Ishikawa (cell line): ENCODE results near the gene FOXG1.

Experiments used
- CEBPB ChIP-seq: IDR thresholded peaks from 2 replicates; pipeline ENCODE4 v1.6.1; 2012
- CREB1 ChIP-seq: IDR thresholded peaks from 2 replicates; pipeline ENCODE4 v1.6.1; 2012; ENCODE audit warnings: low read depth
- EGR1 ChIP-seq: IDR thresholded peaks from 2 replicates; pipeline ENCODE4 v1.6.1; 2012
- EP300 ChIP-seq: IDR thresholded peaks from 2 replicates; pipeline ENCODE4 v1.6.1; 2012; ENCODE audit warnings: borderline replicate concordance
- FOXM1 ChIP-seq: IDR thresholded peaks from 2 replicates; pipeline ENCODE4 v1.6.1; 2012; ENCODE audit warnings: low read depth, borderline replicate concordance
- MAX ChIP-seq: IDR thresholded peaks from 2 replicates; pipeline ENCODE4 v1.6.1; 2012
- NFIC ChIP-seq: IDR thresholded peaks from 2 replicates; pipeline ENCODE4 v1.6.1; 2012
- RAD21 ChIP-seq: IDR thresholded peaks from 2 replicates; pipeline ENCODE4 v1.6.1; 2012; ENCODE audit warnings: low read depth
- REST ChIP-seq: IDR thresholded peaks from 2 replicates; pipeline ENCODE4 v1.6.1; 2012; ENCODE audit warnings: low read depth, mild to moderate bottlenecking
- TAF1 ChIP-seq: IDR thresholded peaks from 2 replicates; pipeline ENCODE4 v1.6.1; 2012; ENCODE audit warnings: low read depth, mild to moderate bottlenecking
- TCF12 ChIP-seq: IDR thresholded peaks from 2 replicates; pipeline ENCODE4 v1.6.1; 2012; ENCODE audit warnings: low read depth
- TEAD4 ChIP-seq: IDR thresholded peaks from 2 replicates; pipeline ENCODE4 v1.6.1; 2012
- USF1 ChIP-seq: IDR thresholded peaks from 2 replicates; pipeline ENCODE4 v1.6.1; 2012
- YY1 ChIP-seq: IDR thresholded peaks from 2 replicates; pipeline ENCODE4 v1.6.1; 2012; ENCODE audit warnings: low read depth
- ZBTB7A ChIP-seq: IDR thresholded peaks from 2 replicates; pipeline ENCODE4 v1.6.1; 2012; ENCODE audit warnings: low read depth

FOXG1 gene

GRCh38 chr14:28776482-28777266 is 10.1 kb downstream of the FOXG1 start:
- TF ChIP-seq YY1 (no peak), CREB1 (no peak), ZBTB7A (no peak)

- TF ChIP-seq EP300 (no peak), TAF1 (no peak), FOXM1 (no peak), MAX (no peak), EGR1 (no peak), TCF12 (no peak), YY1 (no peak), NFIC (no peak), TEAD4 (no peak), REST (no peak), USF1 (no peak), CREB1 (no peak), RAD21 (no peak), CEBPB (no peak), ZBTB7A (no peak)
Measured at GRCh38 chr14:28777471-28778137, 11.0 kb downstream of the FOXG1 start.

GRCh38 chr14:28778138-28779117 is 11.8 kb downstream of the FOXG1 start:
- TF ChIP-seq CREB1 (no peak), TEAD4 (no peak), TAF1 (no peak), EP300 (no peak)

- TF ChIP-seq USF1 (no peak), TAF1 (no peak), EP300 (no peak), NFIC (no peak), TCF12 (no peak), MAX (no peak), TEAD4 (no peak), YY1 (no peak), EGR1 (no peak), RAD21 (no peak), REST (no peak), CREB1 (no peak), FOXM1 (no peak)
Measured at GRCh38 chr14:28779456-28779855, 12.9 kb downstream of the FOXG1 start.

GRCh38 chr14:28780843-28781820 is 14.5 kb downstream of the FOXG1 start:
- TF ChIP-seq CREB1 (no peak), EGR1 (no peak), TEAD4 (no peak), NFIC (no peak)
